B cell (primary cell): ENCODE data around the gene LIPM.

Experiments
- EZH2 ChIP-seq: IDR thresholded peaks from 2 replicates; pipeline ENCODE4 v1.6.1; 2012; ENCODE audit warnings: borderline replicate concordance, low read depth, mild to moderate bottlenecking, moderate library complexity, low read length; ENCODE audit not compliant: insufficient read depth, poor library complexity, severe bottlenecking
- TF ChIP-seq, protein P1 (sequence below): fragments of 200-600 bp; IDR thresholded peaks from one replicate; pipeline ENCODE4 v1.8.0; 2022; ENCODE audit warnings: antibody characterized with exemption, mild to moderate bottlenecking

DNA sequence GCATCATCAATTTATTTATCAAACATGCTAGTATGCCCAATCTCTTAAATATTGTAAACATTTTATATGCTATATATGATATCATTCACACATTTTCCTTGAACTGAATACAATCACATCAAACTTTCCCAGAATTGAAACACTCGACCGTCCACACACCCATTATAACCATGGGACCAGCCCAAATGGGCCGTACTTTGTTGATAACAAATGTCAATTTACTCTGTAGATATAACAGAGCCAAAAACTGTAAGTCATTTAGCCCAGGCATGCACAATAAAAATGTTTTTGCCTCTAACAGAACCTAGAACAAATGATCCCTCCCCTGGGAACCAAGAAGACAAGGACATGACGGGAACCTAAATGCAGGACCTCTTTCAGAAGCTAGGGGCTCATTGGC is 49.8 kb downstream of the LIPM start:
- TF ChIP-seq, protein P1, sequence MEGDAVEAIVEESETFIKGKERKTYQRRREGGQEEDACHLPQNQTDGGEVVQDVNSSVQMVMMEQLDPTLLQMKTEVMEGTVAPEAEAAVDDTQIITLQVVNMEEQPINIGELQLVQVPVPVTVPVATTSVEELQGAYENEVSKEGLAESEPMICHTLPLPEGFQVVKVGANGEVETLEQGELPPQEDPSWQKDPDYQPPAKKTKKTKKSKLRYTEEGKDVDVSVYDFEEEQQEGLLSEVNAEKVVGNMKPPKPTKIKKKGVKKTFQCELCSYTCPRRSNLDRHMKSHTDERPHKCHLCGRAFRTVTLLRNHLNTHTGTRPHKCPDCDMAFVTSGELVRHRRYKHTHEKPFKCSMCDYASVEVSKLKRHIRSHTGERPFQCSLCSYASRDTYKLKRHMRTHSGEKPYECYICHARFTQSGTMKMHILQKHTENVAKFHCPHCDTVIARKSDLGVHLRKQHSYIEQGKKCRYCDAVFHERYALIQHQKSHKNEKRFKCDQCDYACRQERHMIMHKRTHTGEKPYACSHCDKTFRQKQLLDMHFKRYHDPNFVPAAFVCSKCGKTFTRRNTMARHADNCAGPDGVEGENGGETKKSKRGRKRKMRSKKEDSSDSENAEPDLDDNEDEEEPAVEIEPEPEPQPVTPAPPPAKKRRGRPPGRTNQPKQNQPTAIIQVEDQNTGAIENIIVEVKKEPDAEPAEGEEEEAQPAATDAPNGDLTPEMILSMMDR: no peak
- no peak for TF ChIP-seq EZH2
